GM21381 (cell line): Measurements from ENCODE around the gene CBLL1.
A peak's percentile ranks its signal among the peaks of the same experiment; 100 is the strongest.

Experiments used
- ATAC-seq: cut with Tn5 transposase; IDR thresholded peaks from one replicate; pipeline ENCODE4 v1.9.1; 2021; ENCODE audit warnings: mild to moderate bottlenecking, moderate library complexity; ENCODE audit not compliant: unreplicated experiment

CBLL1 gene

GRCh38 chr7:107742678-107743566 is 1.0 kb upstream of the CBLL1 start:
- peak; percentile 30 for ATAC-seq

GRCh38 chr7:107744345-107744750 is 406 bp downstream of the CBLL1 start:
- peak; percentile 32 for ATAC-seq

GRCh38 chr7:107746006-107746405 is 2.1 kb downstream of the CBLL1 start:
- ATAC-seq: no peak

- ATAC-seq: no peak
These were observed 7.2 kb downstream of the CBLL1 start for GRCh38 chr7:107751113-107751512.

GRCh38 chr7:107754642-107755041 is 10.7 kb downstream of the CBLL1 start:
- no peak for ATAC-seq

GRCh38 chr7:107758667-107759066 is 14.7 kb downstream of the CBLL1 start:
- no peak for ATAC-seq

GRCh38 chr7:107767391-107767790 is 23.4 kb downstream of the CBLL1 start:
- ATAC-seq: no peak

GRCh38 chr7:107768263-107768662 is 24.3 kb downstream of the CBLL1 start:
- no peak for ATAC-seq

GRCh38 chr7:107773027-107773426 is 29.1 kb downstream of the CBLL1 start:
- ATAC-seq: no peak

- ATAC-seq: no peak
These were observed 33.8 kb downstream of the CBLL1 start for GRCh38 chr7:107777702-107778101.

GRCh38 chr7:107778283-107778682 is 34.3 kb downstream of the CBLL1 start:
- ATAC-seq: no peak

- no peak for ATAC-seq
These were observed 35.7 kb downstream of the CBLL1 start for GRCh38 chr7:107779647-107780099.

- no peak for ATAC-seq
These were observed 38.4 kb downstream of the CBLL1 start for GRCh38 chr7:107782374-107782773.

- ATAC-seq: no peak
These were observed 39.7 kb downstream of the CBLL1 start for GRCh38 chr7:107783648-107784047.

GRCh38 chr7:107785170-107785569 is 41.2 kb downstream of the CBLL1 start:
- no peak for ATAC-seq

- no peak for ATAC-seq
These were observed 42.0 kb downstream of the CBLL1 start for GRCh38 chr7:107785926-107786325.

GRCh38 chr7:107788216-107788615 is 44.3 kb downstream of the CBLL1 start:
- no peak for ATAC-seq

- ATAC-seq: no peak
These were observed 44.7 kb downstream of the CBLL1 start for GRCh38 chr7:107788662-107789061.

GRCh38 chr7:107789647-107790046 is 45.7 kb downstream of the CBLL1 start:
- ATAC-seq: no peak

GRCh38 chr7:107792364-107792763 is 48.4 kb downstream of the CBLL1 start:
- ATAC-seq: no peak

GRCh38 chr7:107799647-107800264 is 55.8 kb downstream of the CBLL1 start:
- no peak for ATAC-seq

GRCh38 chr7:107803009-107803610 is 59.2 kb downstream of the CBLL1 start, which contains the start of gene SLC26A3:
SLC26A3 (minus strand) TSS chr7:107803223; CDS start chr7:107794509, 8,714 bp downstream.
- ATAC-seq: no peak
